Memory B cell (primary cell): ENCODE measurements around the gene RAB2B.
"Not testable (repeated sequence)": the region's sequence is repeated elsewhere in the genome, so short reads cannot be mapped to it uniquely, and the experiment has no call there.

ENCODE experiments used
- ATAC-seq: fragments of 150-1000 bp; cut with Tn5 transposase; 2 replicates; pipeline ENCODE4 v1.10.0; 2021; ENCODE audit warnings: low read depth, mild to moderate bottlenecking, moderate library complexity
- DNase-seq, 2 donors: peaks; one replicate each; pipeline ENCODE4 v3.0.0; 2022; ENCODE audit warnings: low spot score in 2 of 2
- H3K27ac Mint-ChIP-seq: one replicate; pipeline ENCODE4 v1.8.0; 2022; ENCODE audit warnings: mild to moderate bottlenecking, moderate library complexity, mixed read lengths
- H3K27me3 Mint-ChIP-seq: one replicate; pipeline ENCODE4 v1.8.0; 2022; ENCODE audit warnings: mixed read lengths
- H3K36me3 Mint-ChIP-seq: one replicate; pipeline ENCODE4 v1.8.0; 2022; ENCODE audit warnings: mild to moderate bottlenecking, mixed read lengths
- H3K4me1 Mint-ChIP-seq: one replicate; pipeline ENCODE4 v1.8.0; 2022; ENCODE audit warnings: mixed read lengths
- H3K4me3 Mint-ChIP-seq: one replicate; pipeline ENCODE4 v1.8.0; 2022; ENCODE audit warnings: mild to moderate bottlenecking, moderate library complexity, mixed read lengths
- H3K9me3 Mint-ChIP-seq: one replicate; pipeline ENCODE4 v1.8.0; 2022; ENCODE audit warnings: mixed read lengths

Gene RAB2B

GRCh38 chr14:21454843-21455544, 21.8 kb downstream of the RAB2B start:
- peaks cover 28% of the 10 kb centered on the region for H3K4me1 Mint-ChIP-seq
- ATAC-seq (no peak), DNase-seq (no peak)
- peak overlapping the region; percentile 98 for H3K27ac Mint-ChIP-seq
- H3K36me3 Mint-ChIP-seq = peaks cover 12% of the 10 kb centered on the region
- no peaks in the 10 kb centered on the region for H3K9me3 Mint-ChIP-seq
- peak overlapping the region; percentile 96 for H3K4me3 Mint-ChIP-seq
- H3K27me3 Mint-ChIP-seq = no peaks in the 10 kb centered on the region

DNA sequence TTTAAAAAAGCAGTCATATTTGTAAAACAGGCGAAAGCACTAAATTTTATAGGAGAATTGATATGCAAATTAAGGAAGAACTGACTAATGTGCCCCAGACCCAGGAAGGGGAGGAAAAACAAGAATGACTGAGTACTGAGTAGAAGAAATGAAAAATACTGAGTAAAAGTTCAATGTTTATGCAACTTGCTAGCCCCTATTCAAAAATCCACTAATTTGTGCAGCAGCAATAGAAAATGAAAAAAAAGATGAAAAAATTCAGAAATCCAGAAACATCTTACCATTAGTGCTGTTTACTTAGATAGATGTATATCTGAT, 26.9 kb downstream of the RAB2B start:
- H3K4me1 Mint-ChIP-seq = peaks cover 28% of the 10 kb centered on the region
- no peaks in the 10 kb centered on the region for H3K27me3 Mint-ChIP-seq
- ATAC-seq (no peak), DNase-seq (no peak)
- H3K27ac Mint-ChIP-seq = peak overlapping the region; percentile 45
- no peak overlapping the region for H3K4me3 Mint-ChIP-seq
- H3K9me3 Mint-ChIP-seq = no peaks in the 10 kb centered on the region
- H3K36me3 Mint-ChIP-seq = peaks cover 8% of the 10 kb centered on the region

DNA sequence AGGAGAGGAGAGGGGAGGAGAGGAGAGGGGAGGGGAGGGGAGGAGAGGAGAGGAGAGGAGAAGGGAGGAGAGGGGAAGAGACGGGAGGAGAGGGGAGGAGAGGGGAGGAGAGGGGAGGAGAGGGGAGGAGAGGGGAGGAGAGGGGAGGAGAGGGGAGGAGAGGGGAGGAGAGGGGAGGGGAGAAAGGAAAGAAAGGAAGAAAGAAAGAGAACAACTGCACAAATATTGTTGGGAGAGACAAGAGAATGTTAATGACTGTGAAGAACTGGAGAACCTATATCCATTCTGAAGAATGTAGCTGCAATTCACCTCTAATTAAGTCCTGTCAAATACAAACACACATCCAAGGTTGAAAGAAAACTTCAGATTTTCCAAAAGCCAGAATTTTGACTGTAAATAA, 34.1 kb downstream of the RAB2B start:
- H3K36me3 Mint-ChIP-seq, H3K9me3 Mint-ChIP-seq, ATAC-seq, DNase-seq, H3K4me3 Mint-ChIP-seq, H3K27me3 Mint-ChIP-seq, H3K27ac Mint-ChIP-seq: not testable (repeated sequence)
- peaks cover 28% of the 10 kb centered on the region for H3K4me1 Mint-ChIP-seq

GRCh38 chr14:21440859-21441258, 35.9 kb downstream of the RAB2B start:
- no peak overlapping the region for H3K4me3 Mint-ChIP-seq
- no peak for ATAC-seq
- H3K27ac Mint-ChIP-seq = peak overlapping the region; percentile 72
- H3K36me3 Mint-ChIP-seq = peaks cover 8% of the 10 kb centered on the region
- H3K9me3 Mint-ChIP-seq = no peaks in the 10 kb centered on the region
- H3K27me3 Mint-ChIP-seq = no peaks in the 10 kb centered on the region
- H3K4me1 Mint-ChIP-seq = peaks cover 34% of the 10 kb centered on the region
- no peak for DNase-seq

DNA sequence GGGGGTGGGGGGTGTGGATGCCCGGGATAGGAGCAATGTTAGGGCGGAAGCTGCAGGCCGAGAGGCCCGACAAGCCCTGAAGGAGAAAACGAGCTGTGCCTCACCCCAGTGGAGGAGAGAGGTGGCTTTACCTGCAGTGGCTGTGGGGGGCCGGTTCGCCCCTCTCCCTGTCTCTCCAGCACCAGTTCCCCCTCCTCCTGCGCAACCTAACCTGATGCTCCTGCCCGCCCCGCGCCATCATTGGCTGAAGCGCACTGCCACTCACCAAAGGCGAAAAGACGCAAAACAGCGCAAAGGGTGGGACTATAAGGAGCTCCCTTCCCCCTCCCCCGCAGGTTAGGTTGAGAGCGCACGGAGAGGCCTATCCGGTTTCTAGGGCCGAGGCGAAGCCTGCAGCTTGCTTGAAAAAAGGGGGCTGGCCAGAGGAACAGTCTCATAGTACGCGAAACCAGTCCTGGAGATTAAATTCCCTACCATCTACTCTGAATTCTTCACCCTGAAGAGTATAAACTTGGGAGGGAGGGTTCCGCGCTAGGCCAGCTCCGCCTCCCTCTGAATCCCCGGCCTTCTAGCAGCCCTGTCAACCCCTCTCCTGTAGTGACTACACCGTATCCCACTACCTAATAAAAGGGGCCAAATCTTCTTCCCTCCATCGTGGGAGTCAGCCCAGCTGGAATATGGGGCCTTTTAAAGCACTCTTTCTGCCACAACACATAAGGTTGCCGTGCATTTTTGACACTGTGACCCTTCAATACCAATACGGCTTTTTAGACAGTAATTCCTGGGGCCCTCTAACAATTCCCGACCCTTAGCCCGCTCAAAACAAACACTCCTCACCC, 39.5 kb downstream of the RAB2B start:
- H3K9me3 Mint-ChIP-seq = no peaks in the 10 kb centered on the region
- peak; percentile 97 for ATAC-seq
- DNase-seq = peak; percentile 98 to 99
- H3K27me3 Mint-ChIP-seq = no peaks in the 10 kb centered on the region
- peaks cover 11% of the 10 kb centered on the region for H3K36me3 Mint-ChIP-seq
- peak overlapping the region; percentile 90 for H3K4me3 Mint-ChIP-seq
- H3K27ac Mint-ChIP-seq = peak overlapping the region; percentile 95
- H3K4me1 Mint-ChIP-seq = peaks cover 43% of the 10 kb centered on the region

DNA sequence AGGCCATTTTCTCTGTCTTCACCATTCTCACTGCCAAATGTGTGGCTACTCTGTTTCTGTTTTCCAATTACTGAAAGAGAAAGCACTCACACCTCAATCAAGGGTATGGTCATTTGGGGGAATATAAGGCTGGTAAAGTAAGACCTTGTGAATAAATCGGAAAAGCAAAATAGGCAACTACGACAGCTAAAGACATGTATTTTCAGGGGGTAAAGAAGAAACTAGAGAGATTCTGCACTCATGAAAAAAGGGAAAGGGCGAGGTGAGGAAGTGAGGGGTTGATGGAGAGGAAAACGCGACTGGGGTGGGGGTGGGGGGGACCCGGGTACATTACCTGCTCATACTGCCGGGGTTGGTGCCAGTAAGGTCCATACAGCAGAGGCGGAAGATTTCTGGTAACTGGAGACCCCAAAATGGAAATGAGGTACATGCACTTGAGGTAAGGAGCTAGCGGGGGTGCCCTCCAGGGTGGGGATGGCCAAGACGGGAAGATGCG, 40.1 kb downstream of the RAB2B start:
- Mint-ChIP-seq H3K9me3 (no peaks in the 10 kb centered on the region), H3K4me1 (peaks cover 39% of the 10 kb centered on the region), H3K27me3 (no peaks in the 10 kb centered on the region), H3K27ac (peak overlapping the region; percentile 95), H3K4me3 (peak overlapping the region; percentile 90), H3K36me3 (peaks cover 10% of the 10 kb centered on the region)
- ATAC-seq (no peak), DNase-seq (no peak)

DNA sequence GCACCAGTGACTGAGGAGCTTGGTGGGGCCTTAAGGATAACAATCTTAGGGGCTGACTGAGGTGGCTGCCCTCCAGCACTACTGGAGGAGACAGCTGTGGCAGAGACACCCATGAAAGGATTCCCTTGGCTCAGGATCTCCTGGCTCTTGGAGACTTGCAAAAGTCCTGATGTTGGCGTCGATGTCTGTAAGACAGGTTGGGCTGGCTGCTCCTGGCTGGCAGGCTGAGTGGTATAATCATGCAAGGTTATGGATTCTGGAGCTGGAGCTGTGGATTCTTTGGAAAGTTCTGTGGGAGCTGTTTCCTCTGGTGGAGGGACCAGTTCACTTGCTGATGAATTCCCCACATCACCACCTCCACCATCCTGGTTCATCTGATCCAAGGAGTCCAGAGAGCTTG, 45.6 kb downstream of the RAB2B start:
- Mint-ChIP-seq H3K36me3 (peaks cover 22% of the 10 kb centered on the region), H3K4me3 (no peak overlapping the region), H3K27me3 (no peaks in the 10 kb centered on the region), H3K27ac (no peak overlapping the region), H3K9me3 (no peaks in the 10 kb centered on the region), H3K4me1 (peaks cover 21% of the 10 kb centered on the region)
- ATAC-seq = no peak
- DNase-seq = no peak

DNA sequence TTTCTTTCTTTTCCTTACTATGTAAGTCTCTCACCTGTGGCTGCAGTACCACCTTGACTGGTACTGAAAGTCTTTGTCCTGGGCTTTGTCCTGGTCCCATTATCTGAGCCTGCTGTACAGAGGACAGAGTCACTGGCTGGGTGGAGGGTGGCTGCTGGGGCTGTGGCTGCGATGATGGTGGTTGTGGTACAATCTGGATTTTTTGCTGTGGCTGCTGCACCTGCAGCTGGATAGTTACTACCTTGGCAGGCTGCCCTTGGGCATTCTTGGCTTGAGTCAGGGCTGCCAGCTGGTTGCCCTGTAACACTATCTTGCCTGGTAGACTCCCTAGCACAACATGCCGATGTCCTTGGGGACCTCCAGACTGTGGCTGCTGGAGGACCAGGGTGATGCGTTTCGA, 47.8 kb downstream of the RAB2B start:
- H3K4me3 Mint-ChIP-seq = no peak overlapping the region
- peaks cover 30% of the 10 kb centered on the region for H3K36me3 Mint-ChIP-seq
- no peaks in the 10 kb centered on the region for H3K27me3 Mint-ChIP-seq
- H3K4me1 Mint-ChIP-seq = peaks cover 9% of the 10 kb centered on the region
- ATAC-seq = no peak
- no peak overlapping the region for H3K27ac Mint-ChIP-seq
- no peaks in the 10 kb centered on the region for H3K9me3 Mint-ChIP-seq
- DNase-seq = no peak

GRCh38 chr14:21426692-21427091, 50.1 kb downstream of the RAB2B start:
- ATAC-seq = no peak

DNA sequence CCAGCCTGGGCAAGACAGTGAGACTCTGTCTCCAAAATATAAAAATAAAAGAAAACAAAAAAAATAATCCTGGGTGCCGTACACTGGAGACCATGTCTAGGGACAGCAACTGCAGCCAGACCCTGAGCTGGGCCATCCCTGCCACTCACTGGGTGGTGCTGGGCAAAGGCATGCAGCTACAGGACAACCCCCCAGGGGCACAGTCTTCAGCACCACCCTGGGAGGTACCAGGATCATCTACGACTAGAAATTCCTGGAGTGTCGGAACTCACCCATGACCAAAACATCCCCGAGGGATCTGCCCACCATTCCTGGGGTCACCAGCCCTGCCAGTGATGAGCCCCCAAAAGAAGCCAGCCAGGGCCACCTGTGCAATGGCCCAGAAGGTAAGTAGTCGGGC, 57.2 kb downstream of the RAB2B start:
- DNase-seq = no peak
- no peak for ATAC-seq
- Mint-ChIP-seq H3K4me1 (no peaks in the 10 kb centered on the region), H3K27ac (no peak overlapping the region), H3K36me3 (peaks cover 31% of the 10 kb centered on the region), H3K27me3 (no peaks in the 10 kb centered on the region), H3K4me3 (no peak overlapping the region), H3K9me3 (no peaks in the 10 kb centered on the region)

More at GRCh38 chr14:21426692-21427091, 50.1 kb downstream of the RAB2B start:
- Mint-ChIP-seq H3K4me1 (peaks cover 2% of the 10 kb centered on the region), H3K9me3 (no peaks in the 10 kb centered on the region), H3K4me3 (no peak overlapping the region), H3K27ac (no peak overlapping the region), H3K27me3 (no peaks in the 10 kb centered on the region), H3K36me3 (peaks cover 34% of the 10 kb centered on the region)
- no peak for DNase-seq

- no peak overlapping the region for H3K27ac Mint-ChIP-seq
- H3K27me3 Mint-ChIP-seq = no peaks in the 10 kb centered on the region
- no peaks in the 10 kb centered on the region for H3K9me3 Mint-ChIP-seq
- DNase-seq (no peak), ATAC-seq (no peak)
- peaks cover 36% of the 10 kb centered on the region for H3K36me3 Mint-ChIP-seq
- no peaks in the 10 kb centered on the region for H3K4me1 Mint-ChIP-seq
- no peak overlapping the region for H3K4me3 Mint-ChIP-seq
Observed at GRCh38 chr14:21415329-21415728, 61.4 kb downstream of the RAB2B start.

- H3K9me3 Mint-ChIP-seq = no peaks in the 10 kb centered on the region
- ATAC-seq (no peak), DNase-seq (no peak)
- H3K27ac Mint-ChIP-seq = no peak overlapping the region
- H3K4me1 Mint-ChIP-seq = no peaks in the 10 kb centered on the region
- H3K4me3 Mint-ChIP-seq = no peak overlapping the region
- H3K36me3 Mint-ChIP-seq = peaks cover 36% of the 10 kb centered on the region
- H3K27me3 Mint-ChIP-seq = no peaks in the 10 kb centered on the region
Observed at GRCh38 chr14:21414137-21414631, 62.6 kb downstream of the RAB2B start.
